GM10266 (cell line): ENCODE data around the gene RALGPS1.

Experiments used
- DNase-seq: peaks from one replicate; pipeline ENCODE4 v3.0.0; 2012; ENCODE audit errors: extremely low spot score
- TF ChIP-seq, protein P1 (sequence below): IDR thresholded peaks from 2 replicates; pipeline ENCODE4 v1.5.1; 2012; ENCODE audit warnings: mild to moderate bottlenecking, low read depth; ENCODE audit not compliant: control insufficient read depth, insufficient read depth; ENCODE audit errors: missing control alignments

Gene RALGPS1

GRCh38 chr9:127224883-127225739 lies 310.5 kb downstream of the RALGPS1 start:
- peak; percentile 100 for DNase-seq
- TF ChIP-seq, protein P1, sequence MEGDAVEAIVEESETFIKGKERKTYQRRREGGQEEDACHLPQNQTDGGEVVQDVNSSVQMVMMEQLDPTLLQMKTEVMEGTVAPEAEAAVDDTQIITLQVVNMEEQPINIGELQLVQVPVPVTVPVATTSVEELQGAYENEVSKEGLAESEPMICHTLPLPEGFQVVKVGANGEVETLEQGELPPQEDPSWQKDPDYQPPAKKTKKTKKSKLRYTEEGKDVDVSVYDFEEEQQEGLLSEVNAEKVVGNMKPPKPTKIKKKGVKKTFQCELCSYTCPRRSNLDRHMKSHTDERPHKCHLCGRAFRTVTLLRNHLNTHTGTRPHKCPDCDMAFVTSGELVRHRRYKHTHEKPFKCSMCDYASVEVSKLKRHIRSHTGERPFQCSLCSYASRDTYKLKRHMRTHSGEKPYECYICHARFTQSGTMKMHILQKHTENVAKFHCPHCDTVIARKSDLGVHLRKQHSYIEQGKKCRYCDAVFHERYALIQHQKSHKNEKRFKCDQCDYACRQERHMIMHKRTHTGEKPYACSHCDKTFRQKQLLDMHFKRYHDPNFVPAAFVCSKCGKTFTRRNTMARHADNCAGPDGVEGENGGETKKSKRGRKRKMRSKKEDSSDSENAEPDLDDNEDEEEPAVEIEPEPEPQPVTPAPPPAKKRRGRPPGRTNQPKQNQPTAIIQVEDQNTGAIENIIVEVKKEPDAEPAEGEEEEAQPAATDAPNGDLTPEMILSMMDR, result peak; percentile 5

DNA sequence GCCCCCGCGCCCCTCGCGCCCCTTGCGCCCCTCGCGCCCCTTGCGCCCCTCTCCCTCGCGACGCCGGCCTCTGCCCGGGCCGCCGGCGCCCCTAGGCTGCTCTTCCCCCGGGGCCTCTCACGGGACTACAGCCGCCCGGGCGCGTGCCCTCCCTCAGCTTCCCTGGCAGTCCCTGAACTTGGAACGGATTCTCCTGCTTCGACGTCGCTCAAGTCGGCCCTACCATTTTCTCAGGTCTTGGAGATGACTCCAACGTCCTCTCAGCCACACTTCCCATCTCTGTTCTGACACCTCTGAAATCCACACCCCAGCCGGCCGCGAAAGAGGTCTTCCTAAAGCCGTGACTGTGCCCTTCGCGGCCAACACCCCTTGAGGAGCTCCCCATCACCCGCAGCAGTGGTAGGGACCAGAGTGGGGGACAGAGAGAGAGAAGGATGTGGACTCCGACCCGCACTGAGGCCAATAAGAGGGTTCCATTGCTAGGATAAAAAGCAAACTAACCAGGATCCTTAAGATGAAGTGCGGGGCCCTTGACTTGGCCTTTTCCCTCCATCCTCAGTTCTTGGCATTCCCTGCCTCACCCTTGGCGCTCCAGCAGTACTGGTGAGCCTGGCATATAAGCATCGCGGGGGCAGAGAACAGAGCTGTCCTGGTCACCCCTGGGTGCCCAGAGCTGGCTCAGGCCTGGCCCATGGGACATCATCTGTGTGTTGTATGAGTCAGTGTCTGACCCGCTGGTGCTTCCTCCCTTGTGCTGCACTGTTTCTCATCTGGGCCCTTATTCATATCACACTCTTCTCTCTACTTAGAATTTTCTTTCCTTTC lies 311.4 kb downstream of the RALGPS1 start:
- DNase-seq, result peak; percentile 30
- TF ChIP-seq, protein P1, result no peak

DNA sequence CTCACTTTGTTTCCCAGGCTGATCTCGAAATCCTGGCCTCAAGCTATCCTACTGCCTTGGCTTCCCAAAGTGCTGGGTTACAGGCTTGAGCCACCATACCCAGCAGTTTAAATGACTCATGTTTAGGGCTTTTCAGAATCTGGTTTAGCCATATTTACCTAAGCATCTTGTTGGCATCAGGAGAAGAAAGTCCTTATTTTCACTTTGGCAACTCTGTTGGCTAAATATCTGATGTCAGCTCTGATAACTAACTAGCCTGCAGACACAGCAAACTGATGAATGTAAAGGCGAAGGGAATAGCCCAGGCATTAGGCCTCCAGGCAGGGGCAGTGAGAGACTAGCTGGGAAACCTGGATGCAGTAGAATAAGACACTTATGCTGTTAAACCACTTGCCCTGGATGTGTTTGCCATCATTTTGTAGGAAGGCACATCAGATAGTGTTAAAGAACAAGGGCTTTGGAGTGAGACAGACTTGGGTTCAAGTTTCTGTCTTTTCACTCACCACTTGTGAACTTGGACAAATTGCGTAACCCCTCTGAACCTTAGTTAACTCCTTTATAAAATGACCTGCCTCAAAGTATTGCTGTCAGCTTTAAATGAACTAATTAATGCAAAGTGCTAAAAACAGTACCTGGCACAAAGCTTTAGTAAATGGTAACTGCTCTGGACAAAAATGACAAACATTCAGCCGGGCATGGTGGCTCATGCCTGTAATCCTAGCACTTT lies 315.3 kb downstream of the RALGPS1 start:
- no peak for DNase-seq
- TF ChIP-seq, protein P1, result no peak

DNA sequence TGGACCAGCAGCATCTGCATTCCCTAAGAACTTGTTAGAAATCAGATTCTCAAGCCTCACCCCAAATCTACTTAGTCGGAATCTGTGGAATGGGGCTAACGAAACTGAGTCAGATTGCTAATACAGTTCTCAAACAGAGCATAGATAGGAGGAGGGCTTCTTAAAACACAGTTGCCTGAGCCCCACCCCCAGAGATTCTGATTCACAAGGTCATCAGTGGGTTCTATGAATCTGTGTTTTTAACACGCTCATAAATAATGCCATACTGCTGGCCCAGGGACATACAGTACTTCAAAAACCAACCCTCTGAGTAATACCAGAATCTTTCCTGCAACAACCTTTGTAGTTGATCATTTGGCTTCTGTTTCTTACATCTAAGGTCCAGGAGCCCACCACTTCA lies 317.1 kb downstream of the RALGPS1 start:
- TF ChIP-seq, protein P1, result no peak
- no peak for DNase-seq

DNA sequence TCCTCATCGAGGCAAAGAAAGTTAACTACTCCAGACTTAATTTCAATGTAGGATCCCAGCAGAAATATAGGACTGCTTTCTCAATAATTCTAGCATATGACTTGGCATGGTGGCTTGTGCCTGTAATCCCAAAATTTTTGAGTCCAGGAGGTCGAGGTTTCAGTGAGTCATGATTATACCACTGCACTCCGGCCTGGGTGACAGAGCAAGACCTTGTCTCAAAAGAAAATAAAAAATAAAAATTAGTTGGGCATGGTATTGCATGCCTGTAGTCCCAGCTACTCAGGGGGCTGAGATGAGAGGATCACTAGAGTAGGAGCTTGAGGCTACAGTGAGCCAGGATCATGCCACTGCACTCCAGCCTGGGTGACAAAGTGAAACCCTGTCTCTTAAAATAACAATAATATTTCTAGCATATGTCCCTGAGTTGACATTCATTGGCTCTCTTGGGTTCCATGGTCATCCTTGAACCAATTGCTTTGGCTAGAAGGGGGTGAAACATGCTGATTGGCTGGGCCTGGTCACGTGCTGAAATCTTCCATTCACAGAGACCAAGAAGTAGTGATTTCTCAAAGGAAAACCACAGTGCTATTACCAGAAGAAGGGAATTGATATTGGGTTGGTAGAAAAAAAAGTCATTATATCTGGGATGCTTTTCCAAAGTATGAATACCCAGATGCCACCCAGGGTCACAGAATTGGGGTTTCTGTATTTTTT lies 318.4 kb downstream of the RALGPS1 start:
- TF ChIP-seq, protein P1, result no peak
- DNase-seq, result no peak

DNA sequence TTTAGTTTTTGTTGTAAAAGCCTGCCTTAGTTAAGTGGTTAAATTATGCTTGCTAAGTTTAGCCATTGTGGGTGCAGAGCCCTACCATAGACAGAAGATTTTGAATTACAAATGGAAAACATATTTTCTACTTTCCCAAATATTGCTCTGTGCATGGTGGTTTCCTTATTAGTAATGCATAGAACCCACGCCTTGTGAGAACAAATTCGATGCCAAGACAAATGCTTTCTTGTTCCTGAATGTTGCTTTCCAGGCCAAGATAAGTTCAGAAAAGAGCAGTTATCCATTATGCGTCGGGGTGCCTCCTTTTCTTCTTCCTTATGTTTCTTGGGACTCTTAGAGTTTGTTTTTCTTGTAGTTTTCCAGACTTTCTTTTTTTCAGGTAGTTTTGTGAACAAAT lies 319.0 kb downstream of the RALGPS1 start:
- DNase-seq, result no peak
- TF ChIP-seq, protein P1, result no peak
